ENCODE results near the gene SSTR1.

Gene SSTR1

GRCh38 chr14:38203929-38204718 is 3.6 kb upstream of the SSTR1 start:
- DNase-seq (ENCODE audit: low spot score) = no peak

- DNase-seq (ENCODE audit: low spot score) = no peak
Observed at GRCh38 chr14:38204719-38205115, 3.0 kb upstream of the SSTR1 start.

- no peak for DNase-seq (ENCODE audit: low spot score)
Observed at GRCh38 chr14:38205119-38205813, 2.4 kb upstream of the SSTR1 start.

- no peak for DNase-seq (ENCODE audit: low spot score)
Observed at GRCh38 chr14:38205949-38206665, 1.6 kb upstream of the SSTR1 start.

GRCh38 chr14:38206689-38207376 is 871 bp upstream of the SSTR1 start:
- DNase-seq (ENCODE audit: low spot score) = no peak

- DNase-seq (ENCODE audit: low spot score) = no peak
Observed at GRCh38 chr14:38207377-38207735, 348 bp upstream of the SSTR1 start.

- peak; percentile 85 for DNase-seq (ENCODE audit: low spot score)
Observed at GRCh38 chr14:38208618-38209562, 1.2 kb downstream of the SSTR1 start.

GRCh38 chr14:38209572-38210557 is 2.2 kb downstream of the SSTR1 start:
- peak; percentile 63 for DNase-seq (ENCODE audit: low spot score)

- peak; percentile 79 for DNase-seq (ENCODE audit: low spot score)
Observed at GRCh38 chr14:38210587-38211216, 3.0 kb downstream of the SSTR1 start.

- no peak for DNase-seq (ENCODE audit: low spot score)
Observed at GRCh38 chr14:38211255-38211735, 3.6 kb downstream of the SSTR1 start.

- no peak for DNase-seq (ENCODE audit: low spot score)
Observed at GRCh38 chr14:38212111-38212510, 4.4 kb downstream of the SSTR1 start.

- no peak for DNase-seq (ENCODE audit: low spot score)
Observed at GRCh38 chr14:38213001-38213400, 5.3 kb downstream of the SSTR1 start.

GRCh38 chr14:38217553-38217952 is 9.8 kb downstream of the SSTR1 start:
- DNase-seq (ENCODE audit: low spot score) = no peak

GRCh38 chr14:38221077-38221476 is 13.4 kb downstream of the SSTR1 start:
- DNase-seq (ENCODE audit: low spot score) = no peak

GRCh38 chr14:38224338-38224737 is 16.6 kb downstream of the SSTR1 start:
- no peak for DNase-seq (ENCODE audit: low spot score)

- no peak for DNase-seq (ENCODE audit: low spot score)
Observed at GRCh38 chr14:38225946-38226345, 18.2 kb downstream of the SSTR1 start.

- no peak for DNase-seq (ENCODE audit: low spot score)
Observed at GRCh38 chr14:38226366-38226765, 18.7 kb downstream of the SSTR1 start.

- DNase-seq (ENCODE audit: low spot score) = no peak
Observed at GRCh38 chr14:38233218-38233617, 25.5 kb downstream of the SSTR1 start.

GRCh38 chr14:38238332-38238731 is 30.6 kb downstream of the SSTR1 start:
- DNase-seq (ENCODE audit: low spot score) = no peak

Measured in AG20443 (cell line).